OCI-LY7 (cell line): Measurements from ENCODE around the gene ST6GAL2. TPM values are rescaled to one million over a fixed set of nuclear protein-coding genes. Genes with fewer than 3 reads are reported as not detected.

Experiments
- BruUV-seq: library from RNA; stranded (reverse); fragments of 400-500 nt; replicated peaks from 2 replicates; lab custom pipeline; 2021; lab: Mats Ljungman, UMichigan
- CTCF ChIA-PET: fragments of 300-600 bp; sonication (Branson Sonifier 250); formaldehyde crosslinking; loops from one replicate; lab custom pipeline; 2022; ENCODE audit warnings: antibody characterized with exemption; ENCODE audit not compliant: unreplicated experiment; lab: Charles Lee
- POLR2A ChIA-PET: fragments of 300-600 bp; sonication (Branson Sonifier 250); formaldehyde crosslinking; loops from one replicate; lab custom pipeline; 2022; ENCODE audit warnings: antibody characterized with exemption; lab: Charles Lee
- DNase-seq: peaks from one replicate; pipeline ENCODE4 v3.0.0-alpha.2; 2015; ENCODE audit warnings: low spot score
- H2AFZ ChIP-seq: fragments of 200-600 bp; sonication (generic), shearing (Covaris generic); 2 replicates; pipeline ENCODE4 v1.6.1; 2014; ENCODE audit warnings: mild to moderate bottlenecking, antibody characterized with exemption, low read length, moderate library complexity
- H3K27ac ChIP-seq: fragments of 200-600 bp; sonication (generic); 2 replicates; pipeline ENCODE4 v1.5.1; 2014; ENCODE audit warnings: mixed run types, low read depth, mild to moderate bottlenecking, moderate library complexity, low read length, inconsistent platforms; ENCODE audit not compliant: poor library complexity, severe bottlenecking
- H3K36me3 ChIP-seq: fragments of 200-600 bp; sonication (generic); 2 replicates; pipeline ENCODE4 v1.6.1; 2014; ENCODE audit warnings: mild to moderate bottlenecking, antibody characterized with exemption, low read length, moderate library complexity, mixed read lengths; ENCODE audit not compliant: insufficient read depth
- H3K4me1 ChIP-seq: fragments of 200-600 bp; sonication (generic); 2 replicates; pipeline ENCODE4 v1.5.1; 2014; ENCODE audit warnings: mild to moderate bottlenecking, low read length; ENCODE audit not compliant: insufficient read depth, poor library complexity, severe bottlenecking
- H3K4me2 ChIP-seq: fragments of 200-600 bp; sonication (generic); 2 replicates; pipeline ENCODE4 v1.6.1; 2014; ENCODE audit warnings: mild to moderate bottlenecking, low read length
- H3K4me3 ChIP-seq: fragments of 200-600 bp; sonication (generic); 2 replicates; pipeline ENCODE4 v1.5.1; 2014; ENCODE audit warnings: mild to moderate bottlenecking, low read depth, low read length; ENCODE audit not compliant: poor library complexity, severe bottlenecking
- H3K79me2 ChIP-seq: fragments of 200-600 bp; sonication (generic); 2 replicates; pipeline ENCODE4 v1.6.1; 2016; ENCODE audit warnings: low read depth, mild to moderate bottlenecking, low read length, moderate library complexity, mixed read lengths; ENCODE audit not compliant: insufficient read depth
- H3K9me2 ChIP-seq: fragments of 200-600 bp; sonication (generic); 2 replicates; pipeline ENCODE4 v1.6.1; 2016; ENCODE audit warnings: mild to moderate bottlenecking, low read length, mixed read lengths; ENCODE audit not compliant: insufficient read depth
- H3K9me3 ChIP-seq: fragments of 200-600 bp; sonication (generic); 2 replicates; pipeline ENCODE4 v1.6.1; 2014; ENCODE audit warnings: mild to moderate bottlenecking, mixed run types, low read length, mixed read lengths
- H4K20me1 ChIP-seq: fragments of 200-600 bp; sonication (generic); 2 replicates; pipeline ENCODE4 v1.6.1; 2014; ENCODE audit warnings: mild to moderate bottlenecking, antibody characterized with exemption, low read length, moderate library complexity, mixed read lengths; ENCODE audit not compliant: insufficient read depth
- CTCF ChIP-seq: fragments of 200-600 bp; sonication (generic); conservative IDR thresholded peaks from 2 replicates; pipeline ENCODE4 v1.5.1; 2014; ENCODE audit warnings: mild to moderate bottlenecking, antibody characterized with exemption, low read length, moderate library complexity, mixed read lengths
- EZH2phosphoT487 ChIP-seq: fragments of 200-600 bp; sonication (generic); IDR thresholded peaks from 2 replicates; pipeline ENCODE4 v1.6.1; 2018; ENCODE audit warnings: low read depth, borderline replicate concordance, mild to moderate bottlenecking, mixed run types, antibody characterized with exemption, low read length, moderate library complexity, mixed read lengths
- intact Hi-C: fragments of 100-400 bp; cut with micrococcal nuclease; formaldehyde crosslinking; loops from one replicate; pipeline ENCODE4 v1.10.0; 2022; ENCODE audit not compliant: unreplicated experiment
- total RNA-seq, 2 experiments: library from RNA; depleted of rRNA in 1 of 2; stranded (reverse); fragments of >200 nt in 1 of 2; shearing (Covaris generic) in 1 of 2; gene quantifications; 2 replicates each; pipeline ENCODE4 v1.2.3, GENCODE V29; 2014 to 2022

Gene ST6GAL2
- total RNA-seq, 2 experiments from 2014 or later: not detected

- TF ChIP-seq CTCF (no peak), EZH2phosphoT487 (no peak)
These were observed 638 bp downstream of the ST6GAL2 start for GRCh38 chr2:106885329-106885728.

GRCh38 chr2:106882673-106883072 is 3.3 kb downstream of the ST6GAL2 start:
- H3K9me3 ChIP-seq: no peaks in the 10 kb centered on the region
- H3K9me2 ChIP-seq: no peaks in the 10 kb centered on the region
- POLR2A ChIA-PET: interaction anchor here (0.6 to 1.1 kb wide), 2 partner anchors 11 to 270 kb away, joined by 3 read pairs; no protein-coding TSS in a partner anchor
- H3K79me2 ChIP-seq: no peaks in the 10 kb centered on the region
- no peak overlapping the region for H3K27ac ChIP-seq
- no peaks in the 10 kb centered on the region for H3K36me3 ChIP-seq
- H3K4me3 ChIP-seq: no peak overlapping the region
- TF ChIP-seq EZH2phosphoT487: no peak
- no peak for TF ChIP-seq CTCF
- no peaks in the 10 kb centered on the region for H3K4me1 ChIP-seq
- CTCF ChIA-PET: no interaction called here
- no peaks in the 10 kb centered on the region for H4K20me1 ChIP-seq
- no peak for DNase-seq
- H3K4me2 ChIP-seq: no peak overlapping the region
- H2AFZ ChIP-seq: no peak overlapping the region
- no TSS peak for BruUV-seq
- intact Hi-C loops: no loop called here

More at GRCh38 chr2:106885329-106885728, 638 bp downstream of the ST6GAL2 start:
- no peak for DNase-seq
- ChIA-PET POLR2A (no interaction called here), CTCF (no interaction called here)
- intact Hi-C loops: no loop called here
- Histone ChIP-seq H2AFZ (no peak overlapping the region), H3K4me2 (no peak overlapping the region), H3K4me3 (no peak overlapping the region), H3K4me1 (no peaks in the 10 kb centered on the region), H3K79me2 (no peaks in the 10 kb centered on the region), H3K36me3 (no peaks in the 10 kb centered on the region), H3K9me3 (no peaks in the 10 kb centered on the region), H4K20me1 (no peaks in the 10 kb centered on the region), H3K9me2 (no peaks in the 10 kb centered on the region), H3K27ac (no peak overlapping the region)
- no TSS peak for BruUV-seq

DNA sequence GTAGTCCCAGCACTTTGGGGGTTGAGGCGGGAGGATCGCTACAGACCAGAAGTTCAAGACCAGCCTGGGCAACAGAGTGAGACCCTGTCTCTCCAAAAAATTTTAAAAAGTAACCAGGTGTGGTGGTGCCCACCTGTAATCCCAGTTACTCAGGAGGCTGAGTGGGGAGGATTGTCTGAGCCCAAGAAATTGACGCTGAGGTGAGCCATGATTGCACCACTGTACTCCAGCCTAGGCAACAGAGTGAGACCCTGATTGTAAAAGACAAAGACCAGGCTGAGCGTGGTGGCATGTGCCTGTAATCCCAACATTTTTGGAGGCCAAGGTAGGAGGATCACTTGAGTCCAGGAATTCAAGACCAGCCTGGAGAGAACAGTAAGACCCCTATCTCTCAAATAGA is 7.8 kb downstream of the ST6GAL2 start:
- Histone ChIP-seq H3K9me3 (no peaks in the 10 kb centered on the region), H3K9me2 (no peaks in the 10 kb centered on the region), H3K4me2 (no peak overlapping the region), H2AFZ (no peak overlapping the region), H3K36me3 (no peaks in the 10 kb centered on the region), H3K27ac (no peak overlapping the region), H3K79me2 (no peaks in the 10 kb centered on the region), H4K20me1 (no peaks in the 10 kb centered on the region), H3K4me1 (no peaks in the 10 kb centered on the region), H3K4me3 (no peak overlapping the region)
- DNase-seq: no peak
- no TSS peak for BruUV-seq
- CTCF ChIA-PET: no interaction called here
- POLR2A ChIA-PET: no interaction called here
- TF ChIP-seq EZH2phosphoT487 (no peak), CTCF (no peak)
- intact Hi-C loops: loop anchor here (5.0 kb wide), 1 partner anchor 251 kb away; no protein-coding TSS in a partner anchor
